SJCRH30 (cell line): Measurements from ENCODE around the gene HOXA1. TPM values are rescaled to one million over a fixed set of nuclear protein-coding genes. Genes with fewer than 3 reads are reported as not detected.

ENCODE experiments used
- DNase-seq, 2 experiments: peaks; one replicate each; pipeline ENCODE4 v3.0.0-alpha.2; 2015 to 2020
- H3K27ac ChIP-seq: fragments of 250-450 bp; sonication (Bioruptor Pico); 2 replicates; pipeline ENCODE4 v1.5.1; 2020; ENCODE audit warnings: mild to moderate bottlenecking, moderate library complexity
- H3K27me3 ChIP-seq: fragments of 250-450 bp; sonication (Bioruptor Pico); 2 replicates; pipeline ENCODE4 v1.5.1; 2020; ENCODE audit warnings: mild to moderate bottlenecking, moderate library complexity
- H3K36me3 ChIP-seq: fragments of 250-450 bp; sonication (Bioruptor Pico); 2 replicates; pipeline ENCODE4 v1.5.1; 2020; ENCODE audit warnings: mild to moderate bottlenecking, moderate library complexity
- H3K4me1 ChIP-seq: fragments of 250-450 bp; sonication (Bioruptor Pico); 2 replicates; pipeline ENCODE4 v1.5.1; 2020; ENCODE audit warnings: mild to moderate bottlenecking, moderate library complexity
- H3K4me3 ChIP-seq: fragments of 250-450 bp; sonication (Bioruptor Pico); 2 replicates; pipeline ENCODE4 v1.5.1; 2020; ENCODE audit warnings: mild to moderate bottlenecking, moderate library complexity
- H3K9me3 ChIP-seq: fragments of 250-450 bp; sonication (Bioruptor Pico); replicated peaks from 2 replicates; pipeline ENCODE4 v1.5.1; 2020; ENCODE audit warnings: mild to moderate bottlenecking, moderate library complexity
- total RNA-seq: library from RNA; depleted of rRNA; stranded (reverse); fragments of >200 nt; shearing (Covaris generic); gene quantifications from 2 replicates; pipeline ENCODE4 v1.2.3, GENCODE V29; 2014; rRNA removed

Gene HOXA1
- 6.8 and 7.3 TPM in 2 replicates for total RNA-seq

DNA sequence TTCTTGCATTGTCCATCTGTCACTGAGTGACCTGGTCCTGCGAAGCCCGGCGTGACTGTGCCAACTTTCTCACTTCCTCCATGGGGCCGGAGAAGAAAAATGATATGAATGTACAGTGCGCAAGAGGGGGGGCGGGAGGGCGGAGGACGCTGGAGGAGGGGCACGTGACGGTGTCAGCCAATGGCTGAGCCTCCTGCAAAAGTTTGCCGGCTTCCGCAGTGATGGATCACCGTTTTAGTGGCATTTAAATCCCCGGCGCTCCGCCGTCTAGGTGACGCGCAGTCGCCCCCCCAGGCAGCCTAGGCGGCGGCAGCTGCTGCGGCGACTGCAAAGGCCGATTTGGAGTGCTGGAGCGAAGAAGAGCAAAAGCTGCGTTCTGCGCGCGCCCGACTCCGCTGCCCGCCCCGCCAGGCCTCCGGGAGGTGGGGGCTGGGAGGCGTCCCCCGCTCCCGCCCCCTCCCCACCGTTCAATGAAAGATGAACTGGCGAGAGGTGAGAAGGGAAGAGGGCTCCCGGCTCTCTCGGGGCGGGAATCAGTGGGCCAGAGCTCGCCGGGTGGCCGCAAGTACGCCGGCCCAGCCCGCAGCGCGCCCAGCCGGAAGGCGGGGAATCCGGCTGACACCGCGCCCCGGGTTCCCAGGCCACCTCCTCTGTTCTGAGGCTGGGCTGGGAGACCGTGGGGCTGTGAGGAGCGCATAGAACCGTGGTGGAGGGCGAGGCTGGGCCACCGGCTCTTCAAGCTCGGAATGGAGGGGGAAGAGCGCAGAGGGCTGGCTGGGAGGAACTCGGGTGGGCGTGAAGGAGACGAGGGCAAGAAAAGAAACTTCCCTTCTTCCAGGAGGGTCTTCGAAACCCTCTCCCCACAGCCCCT lies at the start of gene HOXA1:
HOXA1 (minus strand) TSS at position 104 of the 871 bp plus-strand sequence; CDS start at position 16, 88 bp downstream.
- H3K36me3 ChIP-seq, result peaks cover 9% of the 10 kb centered on the region
- peak within 1 kb of the TSS; percentile 63 for H3K27ac ChIP-seq
- DNase-seq, result peak; percentile 95 to 96
- H3K9me3 ChIP-seq, result no peaks in the 10 kb centered on the region
- peak within 1 kb of the TSS; percentile 65 for H3K4me3 ChIP-seq
- H3K4me1 ChIP-seq, result no peaks in the 10 kb centered on the region
- H3K27me3 ChIP-seq, result no peaks in the 10 kb centered on the region

GRCh38 chr7:27145165-27145913 lies 49.5 kb upstream of the HOXA1 start:
- H3K4me1 ChIP-seq, result no peaks in the 10 kb centered on the region
- DNase-seq, result no peak
- H3K27me3 ChIP-seq, result no peaks in the 10 kb centered on the region
- no peak overlapping the region for H3K27ac ChIP-seq
- H3K9me3 ChIP-seq, result no peaks in the 10 kb centered on the region
- H3K4me3 ChIP-seq, result no peak overlapping the region
- no peaks in the 10 kb centered on the region for H3K36me3 ChIP-seq

DNA sequence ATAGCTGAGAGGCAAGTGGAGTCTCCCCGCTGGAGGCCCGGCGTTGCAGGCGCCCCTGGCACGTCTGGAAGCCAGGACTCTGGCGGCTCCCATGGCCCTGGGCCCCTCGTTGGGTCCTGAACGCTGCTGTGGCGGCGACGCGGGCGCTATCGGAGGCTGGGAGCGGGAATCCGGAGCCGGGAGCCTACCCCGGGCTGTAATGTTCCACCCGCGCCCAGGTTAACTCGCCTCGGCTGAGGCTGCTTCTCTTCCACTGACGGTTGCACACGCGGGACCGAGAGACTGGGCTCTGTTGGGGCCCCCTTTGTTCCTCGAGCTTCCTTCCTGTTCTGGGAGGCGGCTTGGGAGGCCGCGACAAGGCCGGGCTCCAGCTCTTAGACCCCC lies 49.0 kb upstream of the HOXA1 start:
- Histone ChIP-seq H3K4me3 (no peak overlapping the region), H3K9me3 (no peaks in the 10 kb centered on the region), H3K4me1 (no peaks in the 10 kb centered on the region), H3K27me3 (no peaks in the 10 kb centered on the region), H3K36me3 (no peaks in the 10 kb centered on the region), H3K27ac (no peak overlapping the region)
- DNase-seq, result no peak

DNA sequence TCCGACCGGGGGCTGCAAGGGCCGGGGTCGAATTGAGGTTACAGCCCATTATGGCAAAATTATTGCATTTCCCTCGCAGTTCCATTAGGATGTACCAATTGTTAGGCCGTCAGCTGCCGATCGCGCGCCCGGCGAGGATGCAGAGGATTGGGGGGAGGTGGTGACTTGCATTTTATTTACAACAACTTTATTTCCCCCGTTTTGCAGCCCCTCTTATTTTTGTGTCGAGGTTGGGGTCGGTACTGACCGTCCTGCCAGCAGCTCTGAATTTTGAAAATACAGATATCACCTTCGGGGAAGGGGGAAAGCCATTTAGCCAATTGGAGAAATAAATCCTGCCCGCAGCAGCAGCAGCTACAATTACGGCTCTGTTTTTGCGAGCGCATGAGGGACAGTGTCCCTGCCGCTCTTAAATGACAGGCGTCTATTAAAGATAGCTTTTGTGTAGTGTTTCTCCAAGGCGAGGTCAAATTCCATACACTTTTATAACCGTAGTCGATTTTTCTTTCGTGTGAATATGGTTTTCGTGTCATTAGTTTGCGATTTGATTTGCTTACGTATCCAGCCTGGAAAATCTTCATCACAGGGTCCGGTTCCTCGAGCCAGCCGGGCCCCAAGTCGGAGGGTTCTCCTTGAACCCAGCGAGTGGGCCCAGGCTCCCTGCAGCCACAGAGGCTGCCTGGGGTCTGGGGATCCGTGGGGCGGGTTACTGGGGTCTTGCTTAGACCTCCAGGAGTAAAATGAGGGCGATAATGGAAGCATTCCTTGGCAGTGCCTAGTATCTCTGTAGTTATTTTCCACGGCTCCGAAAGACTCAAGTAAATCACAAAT lies 48.4 kb upstream of the HOXA1 start:
- peak overlapping the region; percentile 73; the same call in 1 of the 2 replicates for H3K4me3 ChIP-seq
- H3K27me3 ChIP-seq, result no peaks in the 10 kb centered on the region
- H3K27ac ChIP-seq, result no peak overlapping the region
- no peaks in the 10 kb centered on the region for H3K36me3 ChIP-seq
- DNase-seq, result no peak
- no peaks in the 10 kb centered on the region for H3K4me1 ChIP-seq
- no peaks in the 10 kb centered on the region for H3K9me3 ChIP-seq

GRCh38 chr7:27143023-27143949 lies 47.5 kb upstream of the HOXA1 start, which contains the start of gene HOXA5:
Gene HOXA5, minus strand, starts transcription at chr7:27143681. Its CDS starts 74 bp downstream, at chr7:27143607.
- DNase-seq, result peak; percentile 91 to 95
- no peaks in the 10 kb centered on the region for H3K36me3 ChIP-seq
- H3K27me3 ChIP-seq, result no peaks in the 10 kb centered on the region
- no peaks in the 10 kb centered on the region for H3K4me1 ChIP-seq
- peak within 1 kb of the TSS; percentile 73 for H3K4me3 ChIP-seq
- peak within 1 kb of the TSS; percentile 83 for H3K27ac ChIP-seq
- H3K9me3 ChIP-seq, result no peaks in the 10 kb centered on the region

- Histone ChIP-seq H3K36me3 (no peaks in the 10 kb centered on the region), H3K27me3 (no peaks in the 10 kb centered on the region), H3K9me3 (no peaks in the 10 kb centered on the region), H3K4me1 (peaks cover 2% of the 10 kb centered on the region), H3K27ac (peak overlapping the region; percentile 83), H3K4me3 (peak overlapping the region; percentile 73)
- DNase-seq, result peak in 1 of 2 experiments; percentile 73
Observed at GRCh38 chr7:27142580-27143022, 46.8 kb upstream of the HOXA1 start.

DNA sequence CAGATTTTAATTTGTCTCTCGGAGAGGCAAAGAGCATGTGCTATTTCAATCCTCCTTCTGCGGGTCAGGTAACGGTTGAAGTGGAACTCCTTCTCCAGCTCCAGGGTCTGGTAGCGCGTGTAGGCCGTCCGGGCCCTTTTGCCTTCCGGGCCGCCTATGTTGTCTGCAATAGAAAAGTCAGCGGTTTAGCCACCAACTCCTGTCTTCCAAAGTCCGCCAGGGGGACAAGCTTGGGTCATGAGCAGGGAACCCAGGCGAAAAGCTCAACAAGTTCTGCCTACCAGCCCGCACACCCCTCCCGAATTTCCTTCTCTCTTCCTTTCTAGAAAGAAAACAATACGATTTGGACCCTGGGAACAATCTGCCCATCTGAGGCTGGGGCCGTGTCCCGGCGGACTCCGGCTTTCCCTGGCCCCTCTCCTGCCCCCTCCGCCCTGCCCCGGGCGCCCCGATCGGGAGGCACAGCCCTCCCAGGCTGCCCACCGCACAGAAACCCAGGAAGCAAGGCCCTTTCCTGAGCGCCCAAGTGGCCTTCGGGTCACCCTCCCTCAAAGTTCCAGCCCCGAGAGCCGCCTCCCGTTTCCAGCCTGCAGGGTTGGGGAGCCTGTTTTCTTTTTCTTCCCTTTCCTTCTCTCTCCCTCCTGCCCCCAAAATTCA lies 46.3 kb upstream of the HOXA1 start:
- H3K9me3 ChIP-seq, result no peaks in the 10 kb centered on the region
- peak overlapping the region; percentile 73 for H3K4me3 ChIP-seq
- peak overlapping the region; percentile 83 for H3K27ac ChIP-seq
- H3K4me1 ChIP-seq, result peaks cover 6% of the 10 kb centered on the region
- peak; percentile 78 to 87 for DNase-seq
- H3K27me3 ChIP-seq, result no peaks in the 10 kb centered on the region
- no peaks in the 10 kb centered on the region for H3K36me3 ChIP-seq

GRCh38 chr7:27141137-27141922 lies 45.5 kb upstream of the HOXA1 start:
- peak overlapping the region; percentile 73 for H3K4me3 ChIP-seq
- H3K27ac ChIP-seq, result peak overlapping the region; percentile 83
- peaks cover 6% of the 10 kb centered on the region for H3K4me1 ChIP-seq
- no peaks in the 10 kb centered on the region for H3K36me3 ChIP-seq
- H3K9me3 ChIP-seq, result no peaks in the 10 kb centered on the region
- DNase-seq, result no peak
- H3K27me3 ChIP-seq, result no peaks in the 10 kb centered on the region

GRCh38 chr7:27140126-27140857 lies 44.5 kb upstream of the HOXA1 start:
- no peaks in the 10 kb centered on the region for H3K36me3 ChIP-seq
- H3K27ac ChIP-seq, result no peak overlapping the region
- DNase-seq, result no peak
- H3K27me3 ChIP-seq, result no peaks in the 10 kb centered on the region
- no peaks in the 10 kb centered on the region for H3K9me3 ChIP-seq
- H3K4me1 ChIP-seq, result peaks cover 15% of the 10 kb centered on the region
- no peak overlapping the region for H3K4me3 ChIP-seq

GRCh38 chr7:27139334-27140125 lies 43.7 kb upstream of the HOXA1 start:
- no peak overlapping the region for H3K27ac ChIP-seq
- no peaks in the 10 kb centered on the region for H3K36me3 ChIP-seq
- H3K9me3 ChIP-seq, result no peaks in the 10 kb centered on the region
- H3K4me1 ChIP-seq, result peaks cover 17% of the 10 kb centered on the region
- no peaks in the 10 kb centered on the region for H3K27me3 ChIP-seq
- DNase-seq, result no peak
- no peak overlapping the region for H3K4me3 ChIP-seq

- H3K36me3 ChIP-seq, result no peaks in the 10 kb centered on the region
- H3K27ac ChIP-seq, result no peak overlapping the region
- DNase-seq, result no peak
- no peaks in the 10 kb centered on the region for H3K27me3 ChIP-seq
- H3K4me3 ChIP-seq, result no peak overlapping the region
- no peaks in the 10 kb centered on the region for H3K9me3 ChIP-seq
- peaks cover 17% of the 10 kb centered on the region for H3K4me1 ChIP-seq
Observed at GRCh38 chr7:27138985-27139333, 43.2 kb upstream of the HOXA1 start.
